GM19438 (cell line): ENCODE data around the gene NXPH3.
"Not testable (repeated sequence)": the region's sequence is repeated elsewhere in the genome, so short reads cannot be mapped to it uniquely, and the experiment has no call there.

Experiments
- ATAC-seq: cut with Tn5 transposase; IDR thresholded peaks from one replicate; pipeline ENCODE4 v1.9.1; 2021; ENCODE audit warnings: low read depth; ENCODE audit not compliant: unreplicated experiment

NXPH3 gene

GRCh38 chr17:49554694-49555494 lies 20.8 kb upstream of the NXPH3 start:
- no peak for ATAC-seq

- no peak for ATAC-seq
Measured at GRCh38 chr17:49555495-49556222, 20.0 kb upstream of the NXPH3 start.

- ATAC-seq = no peak
Measured at GRCh38 chr17:49556223-49556943, 19.3 kb upstream of the NXPH3 start.

- no peak for ATAC-seq
Measured at GRCh38 chr17:49557312-49558024, 18.2 kb upstream of the NXPH3 start.

GRCh38 chr17:49564638-49565037 lies 11.0 kb upstream of the NXPH3 start:
- no peak for ATAC-seq

- no peak for ATAC-seq
Measured at GRCh38 chr17:49565948-49566491, 9.7 kb upstream of the NXPH3 start.

- ATAC-seq = no peak
Measured at GRCh38 chr17:49566668-49567071, 9.0 kb upstream of the NXPH3 start.

GRCh38 chr17:49567104-49567521 lies 8.6 kb upstream of the NXPH3 start:
- ATAC-seq = no peak

- no peak for ATAC-seq
Measured at GRCh38 chr17:49567871-49568694, 7.6 kb upstream of the NXPH3 start.

- ATAC-seq = not testable (repeated sequence)
Measured at GRCh38 chr17:49568695-49569047, 7.0 kb upstream of the NXPH3 start.

GRCh38 chr17:49570540-49571242 lies 5.0 kb upstream of the NXPH3 start:
- ATAC-seq = no peak

- ATAC-seq = no peak
Measured at GRCh38 chr17:49571283-49571682, 4.4 kb upstream of the NXPH3 start.

GRCh38 chr17:49571764-49572163 lies 3.9 kb upstream of the NXPH3 start:
- no peak for ATAC-seq

- no peak for ATAC-seq
Measured at GRCh38 chr17:49572226-49572625, 3.4 kb upstream of the NXPH3 start.

- no peak for ATAC-seq
Measured at GRCh38 chr17:49572806-49573420, 2.8 kb upstream of the NXPH3 start.

GRCh38 chr17:49573510-49574322 lies 2.0 kb upstream of the NXPH3 start:
- ATAC-seq = no peak

- no peak for ATAC-seq
Measured at GRCh38 chr17:49574323-49574781, 1.3 kb upstream of the NXPH3 start.
